Activated CD8-positive, alpha-beta memory T cell treated with anti-CD3 and anti-CD28 coated beads, Interleukin-2, amount 50 U/mL, for 1 hour (primary cell): ENCODE results near the gene HLF.

Experiments
- DNase-seq: peaks from one replicate; pipeline ENCODE4 v3.0.0-alpha.2; 2020; ENCODE audit errors: extremely low read depth

HLF gene

GRCh38 chr17:55275894-55276804 lies 11.4 kb downstream of the HLF start:
- DNase-seq, result no peak

- DNase-seq, result no peak
Measured at GRCh38 chr17:55278173-55278961, 13.6 kb downstream of the HLF start.

- DNase-seq, result no peak
Measured at GRCh38 chr17:55279203-55279602, 14.4 kb downstream of the HLF start.

GRCh38 chr17:55279788-55280187 lies 15.0 kb downstream of the HLF start:
- no peak for DNase-seq

GRCh38 chr17:55280212-55280611 lies 15.5 kb downstream of the HLF start:
- DNase-seq, result no peak

- DNase-seq, result no peak
Measured at GRCh38 chr17:55281649-55282378, 17.1 kb downstream of the HLF start.

- DNase-seq, result no peak
Measured at GRCh38 chr17:55282379-55282702, 17.6 kb downstream of the HLF start.

- no peak for DNase-seq
Measured at GRCh38 chr17:55282741-55283140, 18.0 kb downstream of the HLF start.

GRCh38 chr17:55283256-55283965 lies 18.7 kb downstream of the HLF start:
- DNase-seq, result no peak

- no peak for DNase-seq
Measured at GRCh38 chr17:55284001-55284884, 19.5 kb downstream of the HLF start.

GRCh38 chr17:55284944-55285339 lies 20.2 kb downstream of the HLF start:
- no peak for DNase-seq

GRCh38 chr17:55285340-55286301 lies 20.9 kb downstream of the HLF start:
- no peak for DNase-seq

- DNase-seq, result no peak
Measured at GRCh38 chr17:55286681-55287589, 22.2 kb downstream of the HLF start.

GRCh38 chr17:55288356-55289105 lies 23.8 kb downstream of the HLF start:
- no peak for DNase-seq

- DNase-seq, result no peak
Measured at GRCh38 chr17:55289106-55289446, 24.3 kb downstream of the HLF start.

- no peak for DNase-seq
Measured at GRCh38 chr17:55289978-55290377, 25.2 kb downstream of the HLF start.

GRCh38 chr17:55290492-55291113 lies 25.8 kb downstream of the HLF start:
- no peak for DNase-seq
